ENCODE data around the gene TADA2A. TPM values are rescaled to one million over a fixed set of nuclear protein-coding genes. Genes with fewer than 3 reads are reported as not detected.

The TADA2A gene, protein sequence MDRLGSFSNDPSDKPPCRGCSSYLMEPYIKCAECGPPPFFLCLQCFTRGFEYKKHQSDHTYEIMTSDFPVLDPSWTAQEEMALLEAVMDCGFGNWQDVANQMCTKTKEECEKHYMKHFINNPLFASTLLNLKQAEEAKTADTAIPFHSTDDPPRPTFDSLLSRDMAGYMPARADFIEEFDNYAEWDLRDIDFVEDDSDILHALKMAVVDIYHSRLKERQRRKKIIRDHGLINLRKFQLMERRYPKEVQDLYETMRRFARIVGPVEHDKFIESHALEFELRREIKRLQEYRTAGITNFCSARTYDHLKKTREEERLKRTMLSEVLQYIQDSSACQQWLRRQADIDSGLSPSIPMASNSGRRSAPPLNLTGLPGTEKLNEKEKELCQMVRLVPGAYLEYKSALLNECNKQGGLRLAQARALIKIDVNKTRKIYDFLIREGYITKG
- 25.0 TPM for polyA plus RNA-seq (2012; ENCODE audit: insufficient read depth, insufficient read length, low read depth)

DNA sequence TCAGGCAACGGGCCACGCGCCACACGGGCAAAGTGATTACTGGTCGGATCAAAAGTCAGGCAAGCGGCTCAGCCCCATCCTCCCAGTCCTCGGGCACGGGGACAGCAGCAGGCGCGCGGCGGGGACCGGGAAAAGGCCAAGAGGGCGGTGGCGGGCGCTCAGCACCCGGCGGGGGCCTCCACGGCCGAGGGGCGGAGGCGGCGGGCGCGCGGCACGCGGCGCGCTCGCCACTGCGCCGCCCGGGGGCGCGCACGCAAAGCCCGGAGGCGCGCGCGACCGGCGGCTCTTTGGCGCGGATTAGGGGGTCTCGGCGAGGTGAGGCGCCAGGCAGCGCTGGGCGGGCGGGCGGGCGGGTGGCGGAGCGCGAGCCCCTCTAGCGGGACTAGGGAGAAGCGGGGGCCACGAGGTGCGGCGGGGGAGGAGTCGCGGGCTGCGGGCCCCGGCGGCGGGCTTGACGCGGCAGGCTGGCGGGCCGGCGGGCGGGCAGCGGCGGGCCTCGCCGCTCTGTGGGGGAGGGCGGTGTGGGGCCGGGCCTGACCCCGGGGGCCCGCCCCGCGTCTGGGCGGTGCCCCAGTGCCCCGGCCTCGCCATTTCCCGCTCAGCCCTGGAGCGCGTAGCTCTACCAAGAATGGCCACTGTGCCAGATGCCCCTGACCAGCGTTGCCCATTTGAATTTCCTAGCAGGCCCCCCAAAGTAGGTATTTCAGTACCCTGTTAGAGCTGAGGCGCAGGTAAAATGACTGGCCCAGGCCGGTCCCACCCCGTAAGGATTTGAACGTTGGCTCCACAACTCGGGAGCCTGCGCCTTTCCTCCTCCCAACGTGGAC is at the start of gene TADA2A, which contains the start of gene ACACA:
TSS of gene TADA2A (plus strand) at position 252 of the 827 bp plus-strand sequence. CDS start 4,480 bp downstream, outside the sequence.
TSS of gene ACACA (minus strand) at position 202 of the 827 bp plus-strand sequence. CDS start 537 bp downstream, outside the sequence.
- Histone ChIP-seq H3K9me3 (no peaks in the 10 kb centered on the region), H3K36me3 (peaks cover 14% of the 10 kb centered on the region), H3K4me3 (ENCODE audit: low read depth, low read length) (peak within 1 kb of the TSS; percentile 97), H3K27me3 (no peaks in the 10 kb centered on the region), H3K4me1 (no peaks in the 10 kb centered on the region)
- TF ChIP-seq, protein P1, sequence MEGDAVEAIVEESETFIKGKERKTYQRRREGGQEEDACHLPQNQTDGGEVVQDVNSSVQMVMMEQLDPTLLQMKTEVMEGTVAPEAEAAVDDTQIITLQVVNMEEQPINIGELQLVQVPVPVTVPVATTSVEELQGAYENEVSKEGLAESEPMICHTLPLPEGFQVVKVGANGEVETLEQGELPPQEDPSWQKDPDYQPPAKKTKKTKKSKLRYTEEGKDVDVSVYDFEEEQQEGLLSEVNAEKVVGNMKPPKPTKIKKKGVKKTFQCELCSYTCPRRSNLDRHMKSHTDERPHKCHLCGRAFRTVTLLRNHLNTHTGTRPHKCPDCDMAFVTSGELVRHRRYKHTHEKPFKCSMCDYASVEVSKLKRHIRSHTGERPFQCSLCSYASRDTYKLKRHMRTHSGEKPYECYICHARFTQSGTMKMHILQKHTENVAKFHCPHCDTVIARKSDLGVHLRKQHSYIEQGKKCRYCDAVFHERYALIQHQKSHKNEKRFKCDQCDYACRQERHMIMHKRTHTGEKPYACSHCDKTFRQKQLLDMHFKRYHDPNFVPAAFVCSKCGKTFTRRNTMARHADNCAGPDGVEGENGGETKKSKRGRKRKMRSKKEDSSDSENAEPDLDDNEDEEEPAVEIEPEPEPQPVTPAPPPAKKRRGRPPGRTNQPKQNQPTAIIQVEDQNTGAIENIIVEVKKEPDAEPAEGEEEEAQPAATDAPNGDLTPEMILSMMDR (IDR thresholded peaks at IDR 0.05; ENCODE audit: low read depth, low read length), result no peak
- peak; percentile 88 for DNase-seq

DNA sequence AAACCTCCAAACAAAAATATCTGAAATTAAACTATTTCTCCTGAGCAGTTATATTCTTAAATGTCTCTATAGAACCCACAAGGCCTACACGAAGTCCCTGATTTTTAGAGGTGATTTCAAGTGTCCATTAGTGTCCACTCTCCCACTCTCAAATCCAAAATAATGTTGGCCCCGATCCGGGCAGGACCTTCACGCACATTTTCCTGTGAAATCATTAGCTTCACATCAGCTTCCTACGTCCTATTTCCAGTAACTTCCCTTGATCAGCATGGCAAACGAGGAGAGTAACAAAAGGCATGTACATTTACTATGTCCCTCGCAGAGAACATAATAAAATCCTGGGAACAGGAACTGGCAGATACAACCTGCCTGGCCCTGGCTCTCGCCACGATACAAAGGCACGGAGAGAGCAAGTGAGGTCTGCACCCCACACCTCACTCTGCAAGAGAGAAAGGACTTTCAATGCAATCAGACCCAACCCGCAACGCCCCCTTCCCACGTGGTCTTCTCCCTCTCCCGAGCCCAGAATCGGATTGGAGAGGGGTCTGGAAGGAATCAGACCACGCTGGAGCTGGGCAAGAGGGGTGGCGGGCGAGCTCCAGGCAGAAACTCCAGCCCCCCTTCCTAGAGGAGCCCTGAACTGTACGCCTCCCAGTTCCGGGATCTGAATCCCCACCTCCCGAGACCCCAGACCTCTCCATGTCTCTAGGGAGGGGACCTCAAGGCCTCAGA is 48.4 kb upstream of the TADA2A start:
- TF ChIP-seq, protein P1 (IDR thresholded peaks at IDR 0.05; ENCODE audit: low read depth, low read length), result no peak
- peak; percentile 84 for DNase-seq
- Histone ChIP-seq H3K4me1 (peaks cover 10% of the 10 kb centered on the region), H3K27me3 (no peaks in the 10 kb centered on the region), H3K4me3 (ENCODE audit: low read depth, low read length) (peak overlapping the region; percentile 97), H3K36me3 (peaks cover 18% of the 10 kb centered on the region), H3K9me3 (no peaks in the 10 kb centered on the region)

- no peaks in the 10 kb centered on the region for H3K27me3 ChIP-seq
- peak; percentile 96 for DNase-seq
- TF ChIP-seq, protein P1 (IDR thresholded peaks at IDR 0.05; ENCODE audit: low read depth, low read length), result no peak
- H3K4me3 ChIP-seq (ENCODE audit: low read depth, low read length), result peak overlapping the region; percentile 97
- no peaks in the 10 kb centered on the region for H3K9me3 ChIP-seq
- peaks cover 17% of the 10 kb centered on the region for H3K36me3 ChIP-seq
- peaks cover 10% of the 10 kb centered on the region for H3K4me1 ChIP-seq
These were observed 47.6 kb upstream of the TADA2A start for GRCh38 chr17:37358830-37359681.

GRCh38 chr17:37359682-37360188 is 47.0 kb upstream of the TADA2A start:
- no peaks in the 10 kb centered on the region for H3K27me3 ChIP-seq
- DNase-seq, result no peak
- H3K4me1 ChIP-seq, result peaks cover 10% of the 10 kb centered on the region

More at GRCh38 chr17:37359682-37360188, 47.0 kb upstream of the TADA2A start:
- no peaks in the 10 kb centered on the region for H3K9me3 ChIP-seq
- TF ChIP-seq, protein P1 (IDR thresholded peaks at IDR 0.05; ENCODE audit: low read depth, low read length), result no peak
- peak overlapping the region; percentile 48 for H3K4me3 ChIP-seq (ENCODE audit: low read depth, low read length)
- H3K36me3 ChIP-seq, result peaks cover 11% of the 10 kb centered on the region; the same call in 1 of the 2 replicates

Data from BE2C (cell line).